Transverse colon (tissue), 4 donors: ENCODE data around the gene ESAM. TPM values are rescaled to one million over a fixed set of nuclear protein-coding genes. Genes with fewer than 3 reads are reported as not detected.

Experiments used
- DNase-seq: peaks from one replicate; pipeline ENCODE4 v3.0.0-alpha.2; 2019
- H3K27ac ChIP-seq, 4 donors: fragments of 200-600 bp; sonication (generic); 2 replicates each; pipeline ENCODE4 v1.5.1; 2016 to 2018; ENCODE audit warnings: inconsistent platforms in 4 of 4
- H3K27me3 ChIP-seq: fragments of 200-600 bp; sonication (generic); 2 replicates; pipeline ENCODE4 v1.5.1; 2017; ENCODE audit warnings: inconsistent platforms
- H3K36me3 ChIP-seq, 4 donors: fragments of 200-600 bp; sonication (generic); 2 replicates each; pipeline ENCODE4 v1.5.1; 2017 to 2019; ENCODE audit warnings: inconsistent platforms in 4 of 4
- H3K4me1 ChIP-seq, 4 donors: fragments of 200-600 bp; sonication (generic); 2 replicates each; pipeline ENCODE4 v1.5.1; 2017 to 2020; ENCODE audit warnings: inconsistent platforms in 4 of 4
- H3K4me3 ChIP-seq, 4 donors: fragments of 200-600 bp; sonication (generic); 1 replicate in 1 of 4; 2 replicates in 3 of 4; pipeline versions ENCODE4 v1.5.1 to v1.6.1; 2017 to 2019; ENCODE audit warnings: inconsistent platforms in 4 of 4
- H3K9me3 ChIP-seq, 2 donors: fragments of 200-600 bp; sonication (generic); 2 replicates each; pipeline ENCODE4 v1.5.1; 2017 to 2019; ENCODE audit warnings: inconsistent platforms in 2 of 2
- CTCF ChIP-seq, 5 experiments: fragments of 200-600 bp in 3 of 5; fragments of 450-650 bp in 2 of 5; sonication (generic) in 3 of 5; IDR thresholded peaks; 1 replicate in 2 of 5; 2 replicates in 3 of 5; pipeline ENCODE4 v1.5.1; 2016 to 2017; ENCODE audit warnings: antibody characterized with exemption in 5 of 5, inconsistent platforms in 3 of 5, mild to moderate bottlenecking in 2 of 5, moderate library complexity in 1 of 5
- EP300 ChIP-seq: sonication (generic); formaldehyde crosslinking; IDR thresholded peaks from one replicate; pipeline ENCODE4 v1.6.1; 2017; ENCODE audit warnings: antibody characterized with exemption, low read depth
- POLR2A ChIP-seq: fragments of 450-650 bp; IDR thresholded peaks from one replicate; pipeline ENCODE4 v1.6.1; 2016; ENCODE audit warnings: antibody characterized with exemption, mild to moderate bottlenecking, moderate library complexity
- POLR2AphosphoS5 ChIP-seq, 3 donors: sonication (generic); formaldehyde crosslinking; IDR thresholded peaks; one replicate each; pipeline ENCODE4 v1.6.1; 2016; ENCODE audit warnings: antibody characterized with exemption in 3 of 3
- WGBS, 2 donors: methylation state at CpG; one replicate each; pipeline ENCODE4 v1.1.5; 2018; ENCODE audit warnings: low coverage in 1 of 2; 5-methylcytosine and 5-hydroxymethylcytosine counted together
- in situ Hi-C, 4 donors: fragments of 200-750 bp; cut with MboI; loops; one replicate each; pipeline versions ENCODE4 v1.15.0 to v1.15.1; 2017; ENCODE audit warnings: low sequenced_read_pairs in 3 of 4, low pct_ligation_motif_present in 1 of 4, low pct_unique_long_range_greater_than_20kb in 1 of 4
- intact Hi-C: fragments of 100-400 bp; cut with DNase I; formaldehyde crosslinking; loops from one replicate; pipeline ENCODE4 v1.15.1; 2023; ENCODE audit warnings: low total_unique reads
- total RNA-seq, 4 donors: library from RNA; depleted of rRNA; stranded (reverse); fragments of >200 nt; gene quantifications; one replicate each; pipeline ENCODE4 v1.1.0, GENCODE V29; 2016

ESAM gene
- total RNA-seq, 4 donors from 2014 or later: 5.8 to 10.1 (median 6.5) TPM

- in situ Hi-C loops (loop anchor here in 1 of 4 donors (25.0 kb wide), 1 partner anchor 89 kb away; the partner anchor contains the start of genes SIAE and SPA17), intact Hi-C loops (no loop called here)
These were observed 10.7 kb downstream of the ESAM start for GRCh38 chr11:124751391-124751740.

DNA sequence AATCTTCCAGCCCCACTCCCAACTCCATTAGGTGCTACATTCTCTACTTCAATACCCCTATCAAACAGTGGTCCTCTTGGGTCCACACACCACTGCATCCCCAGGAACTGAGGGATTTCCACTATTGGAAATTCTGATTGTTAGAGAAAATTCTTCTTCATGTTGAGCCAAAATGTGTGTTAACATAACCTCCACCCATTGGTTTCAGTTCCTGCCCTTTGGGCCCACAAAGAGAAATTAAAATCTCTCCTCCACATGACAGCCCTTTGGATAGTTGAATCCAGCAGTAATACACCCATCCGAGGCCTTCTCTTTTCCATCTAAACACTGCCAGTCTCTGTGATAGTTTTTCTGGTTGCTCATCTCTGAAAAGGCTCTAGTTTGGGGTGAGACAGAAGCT lies 12.2 kb downstream of the ESAM start:
- WGBS, 2 donors: 75 to 77% methylated on average over 1 of the region's 1 CpG
- H3K9me3 ChIP-seq: no peaks in the 10 kb centered on the region
- in situ Hi-C loops: loop anchor here in 1 of 4 donors (25.0 kb wide), 1 partner anchor 88 kb away; the partner anchor contains the start of genes SIAE and SPA17
- peaks cover 6 to 68% (median 43%) of the 10 kb centered on the region in 4 donors for H3K4me1 ChIP-seq
- H3K4me3 ChIP-seq: no peak overlapping the region
- intact Hi-C loops: no loop called here
- peaks cover 37% of the 10 kb centered on the region for H3K27me3 ChIP-seq
- DNase-seq: no peak
- TF ChIP-seq POLR2A: no peak
- no peak for TF ChIP-seq CTCF (IDR thresholded peaks at IDR 0.05)
- no peak for TF ChIP-seq EP300
- no peak for TF ChIP-seq POLR2AphosphoS5 (IDR thresholded peaks at IDR 0.05)
- H3K36me3 ChIP-seq: no peaks in the 10 kb centered on the region
- H3K27ac ChIP-seq: peak overlapping the region in 3 of 4 donors; percentile 70 to 87 (median 75)

More at GRCh38 chr11:124751391-124751740, 10.7 kb downstream of the ESAM start:
- H3K27me3 ChIP-seq: peaks cover 30% of the 10 kb centered on the region
- WGBS, 2 donors: 18% methylated on average over 11 of the region's 11 CpGs; no CpG with 5 or more reads in 1 of the 2 donors
- H3K4me3 ChIP-seq: peak overlapping the region in 3 of 4 donors; percentile 47 to 57 (median 49)
- H3K36me3 ChIP-seq: no peaks in the 10 kb centered on the region
- H3K4me1 ChIP-seq: peaks cover 6 to 56% (median 34%) of the 10 kb centered on the region in 4 donors
- H3K9me3 ChIP-seq: no peaks in the 10 kb centered on the region
- peak overlapping the region; percentile 81 to 92 (median 85) for H3K27ac ChIP-seq
- no peak for TF ChIP-seq EP300
- no peak for TF ChIP-seq POLR2A
- no peak for DNase-seq

- DNase-seq: no peak
- peaks cover 48% of the 10 kb centered on the region for H3K27me3 ChIP-seq
- no peak for TF ChIP-seq POLR2AphosphoS5 (IDR thresholded peaks at IDR 0.05)
- TF ChIP-seq POLR2A: no peak
- TF ChIP-seq EP300: no peak
- TF ChIP-seq CTCF (IDR thresholded peaks at IDR 0.05): no peak
- WGBS, 2 donors: 20 to 42% methylated on average over 1 to 12 of the region's 12 CpGs
- no peaks in the 10 kb centered on the region for H3K36me3 ChIP-seq
- H3K9me3 ChIP-seq: no peaks in the 10 kb centered on the region
- peak overlapping the region; percentile 70 to 87 (median 80) for H3K27ac ChIP-seq
- H3K4me1 ChIP-seq: peaks cover 6 to 68% (median 43%) of the 10 kb centered on the region in 4 donors
- in situ Hi-C loops (no loop called here), intact Hi-C loops (no loop called here)
- H3K4me3 ChIP-seq: no peak overlapping the region
These were observed 13.4 kb downstream of the ESAM start for GRCh38 chr11:124748481-124749343.

DNA sequence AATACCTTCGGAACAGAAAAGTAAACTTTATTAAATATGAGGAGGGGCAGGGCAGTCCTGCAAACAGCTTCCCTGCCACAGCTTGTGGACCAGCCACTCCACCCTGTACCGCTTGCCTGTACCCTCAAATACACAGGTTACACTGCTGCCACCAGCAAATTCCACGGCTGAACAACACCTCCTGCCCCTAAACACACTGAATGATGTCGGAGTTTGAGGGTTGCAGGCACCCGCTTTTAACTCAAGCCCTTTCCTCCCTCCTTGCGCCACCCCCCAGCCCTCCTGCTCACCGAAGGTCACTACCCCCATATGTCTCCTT lies 14.0 kb downstream of the ESAM start:
- H3K27ac ChIP-seq: peak overlapping the region; percentile 70 to 87 (median 80)
- no peak for TF ChIP-seq EP300
- no peak for TF ChIP-seq POLR2AphosphoS5 (IDR thresholded peaks at IDR 0.05)
- TF ChIP-seq CTCF (IDR thresholded peaks at IDR 0.05): no peak
- TF ChIP-seq POLR2A: no peak
- no peak for DNase-seq
- H3K4me1 ChIP-seq: peaks cover 6 to 65% (median 41%) of the 10 kb centered on the region in 4 donors
- no peaks in the 10 kb centered on the region for H3K36me3 ChIP-seq
- no peak overlapping the region for H3K4me3 ChIP-seq
- H3K9me3 ChIP-seq: no peaks in the 10 kb centered on the region
- intact Hi-C loops: no loop called here
- WGBS, 2 donors: 67 to 69% methylated on average over 3 to 7 of the region's 7 CpGs
- in situ Hi-C loops: no loop called here
- H3K27me3 ChIP-seq: peaks cover 53% of the 10 kb centered on the region
